Stimulated activated memory B cell treated with anti-CD40 and anti-IgM and Interleukin-4, amounts not matched to agents 10 μg/mL and 1 μg/mL and 100 μg/mL, for 72 hours (primary cell): ENCODE measurements around the gene CD4.

Source experiments
- ATAC-seq: fragments of 150-1000 bp; cut with Tn5 transposase; 2 replicates; pipeline ENCODE4 v1.10.0; 2021
- H3K27ac Mint-ChIP-seq: one replicate; pipeline ENCODE4 v1.8.0; 2022; ENCODE audit warnings: mild to moderate bottlenecking, mixed read lengths
- H3K27me3 Mint-ChIP-seq: one replicate; pipeline ENCODE4 v1.8.0; 2022; ENCODE audit warnings: mixed read lengths
- H3K36me3 Mint-ChIP-seq: one replicate; pipeline ENCODE4 v1.8.0; 2022; ENCODE audit warnings: mixed read lengths
- H3K4me1 Mint-ChIP-seq: one replicate; pipeline ENCODE4 v1.8.0; 2022; ENCODE audit warnings: mixed read lengths
- H3K4me3 Mint-ChIP-seq: one replicate; pipeline ENCODE4 v1.8.0; 2022; ENCODE audit warnings: mild to moderate bottlenecking, moderate library complexity, mixed read lengths
- H3K9me3 Mint-ChIP-seq: one replicate; pipeline ENCODE4 v1.8.0; 2022; ENCODE audit warnings: mixed read lengths

Gene CD4

GRCh38 chr12:6810758-6811157 lies 21.4 kb downstream of the CD4 start:
- Mint-ChIP-seq H3K27ac (no peak overlapping the region), H3K4me1 (peaks cover 21% of the 10 kb centered on the region), H3K9me3 (no peaks in the 10 kb centered on the region), H3K27me3 (peaks cover 11% of the 10 kb centered on the region), H3K36me3 (no peaks in the 10 kb centered on the region), H3K4me3 (no peak overlapping the region)
- ATAC-seq = no peak

- no peak for ATAC-seq
- H3K27me3 Mint-ChIP-seq = peaks cover 8% of the 10 kb centered on the region
- H3K9me3 Mint-ChIP-seq = no peaks in the 10 kb centered on the region
- no peak overlapping the region for H3K4me3 Mint-ChIP-seq
- H3K36me3 Mint-ChIP-seq = no peaks in the 10 kb centered on the region
- no peak overlapping the region for H3K27ac Mint-ChIP-seq
- peaks cover 21% of the 10 kb centered on the region for H3K4me1 Mint-ChIP-seq
Measured at GRCh38 chr12:6813363-6813762, 24.0 kb downstream of the CD4 start.

- Mint-ChIP-seq H3K4me1 (peaks cover 15% of the 10 kb centered on the region), H3K27me3 (peaks cover 17% of the 10 kb centered on the region)
- no peak for ATAC-seq
Measured at GRCh38 chr12:6816598-6816997, 27.3 kb downstream of the CD4 start.

GRCh38 chr12:6817098-6817497 lies 27.8 kb downstream of the CD4 start:
- ATAC-seq = no peak
- H3K9me3 Mint-ChIP-seq = no peaks in the 10 kb centered on the region
- H3K4me3 Mint-ChIP-seq = no peak overlapping the region
- H3K36me3 Mint-ChIP-seq = no peaks in the 10 kb centered on the region
- peaks cover 17% of the 10 kb centered on the region for H3K4me1 Mint-ChIP-seq
- peaks cover 22% of the 10 kb centered on the region for H3K27me3 Mint-ChIP-seq
- no peak overlapping the region for H3K27ac Mint-ChIP-seq

More at GRCh38 chr12:6816598-6816997, 27.3 kb downstream of the CD4 start:
- no peak overlapping the region for H3K27ac Mint-ChIP-seq
- no peaks in the 10 kb centered on the region for H3K36me3 Mint-ChIP-seq
- no peaks in the 10 kb centered on the region for H3K9me3 Mint-ChIP-seq
- no peak overlapping the region for H3K4me3 Mint-ChIP-seq

- no peak overlapping the region for H3K4me3 Mint-ChIP-seq
- peaks cover 29% of the 10 kb centered on the region for H3K27me3 Mint-ChIP-seq
- H3K36me3 Mint-ChIP-seq = no peaks in the 10 kb centered on the region
- no peak overlapping the region for H3K27ac Mint-ChIP-seq
- H3K4me1 Mint-ChIP-seq = peaks cover 17% of the 10 kb centered on the region
- ATAC-seq = no peak
- H3K9me3 Mint-ChIP-seq = no peaks in the 10 kb centered on the region
Measured at GRCh38 chr12:6817662-6818157, 28.4 kb downstream of the CD4 start.

GRCh38 chr12:6818222-6818621 lies 28.9 kb downstream of the CD4 start:
- Mint-ChIP-seq H3K4me1 (peaks cover 18% of the 10 kb centered on the region), H3K27me3 (peaks cover 34% of the 10 kb centered on the region), H3K36me3 (no peaks in the 10 kb centered on the region), H3K9me3 (no peaks in the 10 kb centered on the region), H3K4me3 (no peak overlapping the region), H3K27ac (no peak overlapping the region)
- ATAC-seq = no peak

- no peaks in the 10 kb centered on the region for H3K36me3 Mint-ChIP-seq
- no peak overlapping the region for H3K27ac Mint-ChIP-seq
- peaks cover 38% of the 10 kb centered on the region for H3K27me3 Mint-ChIP-seq
Measured at GRCh38 chr12:6818645-6819044, 29.3 kb downstream of the CD4 start.

GRCh38 chr12:6819106-6820030 lies 30.0 kb downstream of the CD4 start:
- no peak overlapping the region for H3K27ac Mint-ChIP-seq
- H3K27me3 Mint-ChIP-seq = peaks cover 40% of the 10 kb centered on the region
- H3K4me3 Mint-ChIP-seq = no peak overlapping the region
- no peaks in the 10 kb centered on the region for H3K9me3 Mint-ChIP-seq
- H3K36me3 Mint-ChIP-seq = no peaks in the 10 kb centered on the region
- ATAC-seq = no peak
- H3K4me1 Mint-ChIP-seq = peaks cover 18% of the 10 kb centered on the region

More at GRCh38 chr12:6818645-6819044, 29.3 kb downstream of the CD4 start:
- Mint-ChIP-seq H3K9me3 (no peaks in the 10 kb centered on the region), H3K4me3 (no peak overlapping the region), H3K4me1 (peaks cover 18% of the 10 kb centered on the region)
- ATAC-seq = no peak

- Mint-ChIP-seq H3K9me3 (no peaks in the 10 kb centered on the region), H3K36me3 (no peaks in the 10 kb centered on the region), H3K4me1 (peaks cover 19% of the 10 kb centered on the region), H3K27ac (no peak overlapping the region), H3K27me3 (peaks cover 45% of the 10 kb centered on the region), H3K4me3 (no peak overlapping the region)
- no peak for ATAC-seq
Measured at GRCh38 chr12:6820166-6820565, 30.8 kb downstream of the CD4 start.

GRCh38 chr12:6821591-6822425 lies 32.5 kb downstream of the CD4 start, which contains the start of gene GPR162:
TSS of gene GPR162 (plus strand) at chr12:6821821. CDS start at chr12:6823899, 2,078 bp downstream.
- Mint-ChIP-seq H3K27ac (no peak within 1 kb of the TSS), H3K4me3 (peak within 1 kb of the TSS; percentile 41), H3K9me3 (no peaks in the 10 kb centered on the region), H3K27me3 (peaks cover 61% of the 10 kb centered on the region), H3K4me1 (peaks cover 25% of the 10 kb centered on the region), H3K36me3 (no peaks in the 10 kb centered on the region)
- ATAC-seq = no peak

- peaks cover 69% of the 10 kb centered on the region for H3K27me3 Mint-ChIP-seq
- no peak for ATAC-seq
- H3K9me3 Mint-ChIP-seq = no peaks in the 10 kb centered on the region
- H3K4me3 Mint-ChIP-seq = no peak overlapping the region
- no peak overlapping the region for H3K27ac Mint-ChIP-seq
- H3K4me1 Mint-ChIP-seq = peaks cover 32% of the 10 kb centered on the region
- H3K36me3 Mint-ChIP-seq = no peaks in the 10 kb centered on the region
Measured at GRCh38 chr12:6822426-6823135, 33.3 kb downstream of the CD4 start.

- no peak overlapping the region for H3K27ac Mint-ChIP-seq
- H3K4me1 Mint-ChIP-seq = peaks cover 39% of the 10 kb centered on the region
- H3K27me3 Mint-ChIP-seq = peaks cover 77% of the 10 kb centered on the region
- H3K36me3 Mint-ChIP-seq = no peaks in the 10 kb centered on the region
- no peak overlapping the region for H3K4me3 Mint-ChIP-seq
- no peaks in the 10 kb centered on the region for H3K9me3 Mint-ChIP-seq
- no peak for ATAC-seq
Measured at GRCh38 chr12:6823182-6824084, 34.1 kb downstream of the CD4 start.

- H3K27me3 Mint-ChIP-seq = peaks cover 84% of the 10 kb centered on the region
- ATAC-seq = no peak
- H3K9me3 Mint-ChIP-seq = no peaks in the 10 kb centered on the region
- H3K27ac Mint-ChIP-seq = no peak overlapping the region
- H3K4me3 Mint-ChIP-seq = no peak overlapping the region
- peaks cover 45% of the 10 kb centered on the region for H3K4me1 Mint-ChIP-seq
- no peaks in the 10 kb centered on the region for H3K36me3 Mint-ChIP-seq
Measured at GRCh38 chr12:6824085-6824775, 34.9 kb downstream of the CD4 start.
